Suppressor macrophage treated with lipopolysaccharide for 4 hours (primary cell): ENCODE data around the gene INO80D.
"Not testable (repeated sequence)": the region's sequence is repeated elsewhere in the genome, so short reads cannot be mapped to it uniquely, and the experiment has no call there.

Experiments
- DNase-seq: peaks from one replicate; pipeline ENCODE4 v3.0.0-alpha.2; 2020

Gene INO80D

GRCh38 chr2:206085742-206086445 is at the start of gene INO80D:
TSS of gene INO80D (minus strand) at chr2:206086174. CDS start at chr2:206063016, 23,158 bp downstream.
- peak; percentile 89 for DNase-seq

- DNase-seq, result no peak
Observed at GRCh38 chr2:206127656-206128055, 41.7 kb upstream of the INO80D start.

GRCh38 chr2:206125901-206126300 is 39.9 kb upstream of the INO80D start:
- DNase-seq, result no peak

GRCh38 chr2:206122569-206122968 is 36.6 kb upstream of the INO80D start:
- not testable (repeated sequence) for DNase-seq

- no peak for DNase-seq
Observed at GRCh38 chr2:206116278-206116677, 30.3 kb upstream of the INO80D start.

GRCh38 chr2:206115026-206115578 is 29.1 kb upstream of the INO80D start:
- no peak for DNase-seq

- no peak for DNase-seq
Observed at GRCh38 chr2:206112846-206113547, 27.0 kb upstream of the INO80D start.

- no peak for DNase-seq
Observed at GRCh38 chr2:206112108-206112507, 26.1 kb upstream of the INO80D start.

GRCh38 chr2:206108713-206109112 is 22.7 kb upstream of the INO80D start:
- no peak for DNase-seq

GRCh38 chr2:206105541-206105940 is 19.6 kb upstream of the INO80D start:
- no peak for DNase-seq

GRCh38 chr2:206105038-206105437 is 19.1 kb upstream of the INO80D start:
- DNase-seq, result no peak

GRCh38 chr2:206098872-206099271 is 12.9 kb upstream of the INO80D start:
- peak; percentile 61 for DNase-seq

GRCh38 chr2:206098471-206098870 is 12.5 kb upstream of the INO80D start:
- no peak for DNase-seq

GRCh38 chr2:206096876-206097275 is 10.9 kb upstream of the INO80D start:
- no peak for DNase-seq

- no peak for DNase-seq
Observed at GRCh38 chr2:206095536-206096332, 9.8 kb upstream of the INO80D start.

- no peak for DNase-seq
Observed at GRCh38 chr2:206092297-206092696, 6.3 kb upstream of the INO80D start.

- DNase-seq, result no peak
Observed at GRCh38 chr2:206088248-206088647, 2.3 kb upstream of the INO80D start.

- DNase-seq, result peak; percentile 17
Observed at GRCh38 chr2:206086716-206087350, 859 bp upstream of the INO80D start.

GRCh38 chr2:206084870-206085741 is 868 bp downstream of the INO80D start:
- peak; percentile 53 for DNase-seq

GRCh38 chr2:206084439-206084869 is 1.5 kb downstream of the INO80D start:
- DNase-seq, result peak; percentile 67

- DNase-seq, result peak; percentile 21
Observed at GRCh38 chr2:206083602-206084438, 2.2 kb downstream of the INO80D start.
